Measurements from ENCODE around the gene ERCC2.

GRCh38 chr19:45314708-45315245 lies 55.6 kb downstream of the ERCC2 start:
- no peak for TF ChIP-seq USF2 (CRISPR knock-in tag; IDR thresholded peaks at IDR 0.05)
- no peak for TF ChIP-seq MAX (CRISPR knock-in tag; IDR thresholded peaks at IDR 0.05)
- TF ChIP-seq CTCF (IDR thresholded peaks at IDR 0.05), result no peak
- TF ChIP-seq CREM (CRISPR knock-in tag; IDR thresholded peaks at IDR 0.05), result no peak
- TF ChIP-seq FOXJ3 (CRISPR knock-in tag; IDR thresholded peaks at IDR 0.05; ENCODE audit: borderline replicate concordance), result no peak
